Keratinocyte (primary cell): Measurements from ENCODE around the gene ACOT4. TPM values are rescaled to one million over a fixed set of nuclear protein-coding genes. Genes with fewer than 3 reads are reported as not detected.

Source experiments
- DNase-seq: peaks from one replicate; pipeline ENCODE4 v3.0.0-alpha.2; 2011; ENCODE audit warnings: low read depth, missing footprints, low spot score
- FAIRE-seq: peaks from 2 replicates; lab custom pipeline; 2011; peaks lifted over from hg19 to GRCh38; lab: Jason Lieb, UNC
- H2AFZ ChIP-seq: 2 replicates; pipeline ENCODE4 v1.6.0; 2012; ENCODE audit warnings: low read length, control low read depth, inconsistent platforms; ENCODE audit not compliant: control insufficient read depth
- H3K27ac ChIP-seq: 2 replicates; pipeline ENCODE4 v1.5.1; 2011; ENCODE audit warnings: low read length; ENCODE audit not compliant: control insufficient read depth, insufficient read depth
- H3K27me3 ChIP-seq: 3 replicates; pipeline ENCODE4 v1.6.0; 2011; ENCODE audit warnings: low read length; ENCODE audit not compliant: control insufficient read depth, insufficient read depth; ENCODE audit errors: extremely low read depth
- H3K36me3 ChIP-seq, 2 experiments: 2 replicates in 1 of 2; 3 replicates in 1 of 2; pipeline ENCODE4 v1.5.1; 2011; ENCODE audit warnings: low read length in 2 of 2, mild to moderate bottlenecking in 1 of 2; ENCODE audit not compliant: control insufficient read depth in 2 of 2, insufficient read depth in 2 of 2; ENCODE audit errors: extremely low read depth in 1 of 2
- H3K4me1 ChIP-seq: 3 replicates; pipeline ENCODE4 v1.5.1; 2011; ENCODE audit warnings: low read length; ENCODE audit not compliant: control insufficient read depth, insufficient read depth; ENCODE audit errors: extremely low read depth
- H3K4me2 ChIP-seq: 3 replicates; pipeline ENCODE4 v1.6.0; 2011; ENCODE audit warnings: low read depth, low read length; ENCODE audit not compliant: control insufficient read depth, insufficient read depth; ENCODE audit errors: extremely low read depth
- H3K4me3 ChIP-seq, 3 experiments: fragments of 200-600 bp in 1 of 3; sonication (generic) in 1 of 3; 2 replicates in 2 of 3; 3 replicates in 1 of 3; pipeline ENCODE4 v1.5.1; 2011 to 2016; ENCODE audit warnings: low read length in 3 of 3, mild to moderate bottlenecking in 3 of 3, control low read depth in 2 of 3, inconsistent platforms in 1 of 3, low read depth in 1 of 3, mixed read lengths in 1 of 3, mixed run types in 1 of 3, moderate library complexity in 1 of 3; ENCODE audit not compliant: control insufficient read depth in 2 of 3, insufficient read depth in 2 of 3; ENCODE audit errors: extremely low read depth in 1 of 3
- H3K79me2 ChIP-seq: 2 replicates; pipeline ENCODE4 v1.6.0; 2012; ENCODE audit warnings: low read length; ENCODE audit not compliant: control insufficient read depth, insufficient read depth
- H3K9ac ChIP-seq: 3 replicates; pipeline ENCODE4 v1.6.0; 2011; ENCODE audit warnings: low read length; ENCODE audit not compliant: control insufficient read depth, insufficient read depth; ENCODE audit errors: extremely low read depth
- H3K9me1 ChIP-seq: 3 replicates; pipeline ENCODE4 v1.6.0; 2011; ENCODE audit warnings: low read length; ENCODE audit not compliant: control insufficient read depth, insufficient read depth; ENCODE audit errors: extremely low read depth
- H3K9me3 ChIP-seq: 2 replicates; pipeline ENCODE4 v1.5.1; 2012; ENCODE audit warnings: low read depth, low read length; ENCODE audit not compliant: control insufficient read depth
- H4K20me1 ChIP-seq: 3 replicates; pipeline ENCODE4 v1.6.0; 2011; ENCODE audit warnings: low read length; ENCODE audit not compliant: control insufficient read depth, insufficient read depth; ENCODE audit errors: extremely low read depth
- CTCF ChIP-seq, 3 experiments: IDR thresholded peaks in 1 of 3; conservative IDR thresholded peaks in 1 of 3; optimal IDR thresholded peaks in 1 of 3; 2 replicates in 2 of 3; 3 replicates in 1 of 3; pipeline versions ENCODE3 to v1.5.1; 2011; ENCODE audit warnings: low read length in 3 of 3, mild to moderate bottlenecking in 3 of 3, moderate library complexity in 2 of 3, control low read depth in 1 of 3, inconsistent platforms in 1 of 3; ENCODE audit not compliant: insufficient read depth in 2 of 3; ENCODE audit errors: extremely low read depth in 1 of 3
- EZH2 ChIP-seq: IDR thresholded peaks from one replicate; pipeline ENCODE4 v1.6.1; 2012; ENCODE audit warnings: inconsistent platforms, mild to moderate bottlenecking, low read length, moderate library complexity
- dilution Hi-C: fragments of 300-500 bp; cut with MboI; formaldehyde crosslinking; loops from one replicate; pipeline ENCODE4 v1.7.0; 2020; ENCODE audit warnings: low sequenced_read_pairs; ENCODE audit not compliant: extremely low pct_ligation_motif_present
- polyA plus RNA-seq, 5 experiments: library from polyadenylated mRNA; depleted of rRNA in 3 of 5; stranded (reverse) in 3 of 5; stranded (forward) in 1 of 5; unstranded in 1 of 5; fragments of >200 nt; gene quantifications; 1 replicate in 1 of 5; 2 replicates in 3 of 5; 3 replicates in 1 of 5; pipeline versions ENCODE4 v1.2.1 to v1.2.3, GENCODE V29; 2011 to 2012; ENCODE audit warnings: missing spikeins in 2 of 5, low read depth in 1 of 5, low replicate concordance in 1 of 5

The ACOT4 gene
- polyA plus RNA-seq, 1 donor (not counting 4 experiments of a cell fraction or from before 2014, with no cell fraction given) = 0.29 TPM

GRCh38 chr14:73594491-73594890, 2.8 kb downstream of the ACOT4 start:
- no peak for FAIRE-seq
- H3K4me3 ChIP-seq = no peak overlapping the region
- H3K79me2 ChIP-seq = no peaks in the 10 kb centered on the region
- no peaks in the 10 kb centered on the region for H3K9me3 ChIP-seq
- dilution Hi-C loops = no loop called here
- H3K4me2 ChIP-seq = no peak overlapping the region
- H3K9me1 ChIP-seq = no peaks in the 10 kb centered on the region
- H3K4me1 ChIP-seq = peaks cover 3% of the 10 kb centered on the region
- no peaks in the 10 kb centered on the region for H3K36me3 ChIP-seq
- no peak overlapping the region for H3K9ac ChIP-seq
- H4K20me1 ChIP-seq = no peaks in the 10 kb centered on the region
- no peak overlapping the region for H2AFZ ChIP-seq
- TF ChIP-seq EZH2 (no peak), CTCF (optimal IDR thresholded peaks at IDR 0.05 in 1 of 3, IDR thresholded peaks at IDR 0.05 in 1 of 3, conservative IDR thresholded peaks at IDR 0.05 in 1 of 3; ENCODE audit: extremely low read depth in 1 of 3, insufficient read depth in 2 of 3, low read length in 3 of 3) (no peak)
- DNase-seq = no peak
- no peak overlapping the region for H3K27ac ChIP-seq
- H3K27me3 ChIP-seq = no peaks in the 10 kb centered on the region

- DNase-seq = no peak
- no peak overlapping the region for H3K27ac ChIP-seq
- no peaks in the 10 kb centered on the region for H3K27me3 ChIP-seq
- no peak overlapping the region for H3K9ac ChIP-seq
- H3K36me3 ChIP-seq = no peaks in the 10 kb centered on the region
- H3K79me2 ChIP-seq = no peaks in the 10 kb centered on the region
- H3K4me1 ChIP-seq = peaks cover 12% of the 10 kb centered on the region
- no peak overlapping the region for H3K4me2 ChIP-seq
- no peaks in the 10 kb centered on the region for H3K9me1 ChIP-seq
- FAIRE-seq = no peak
- no peak overlapping the region for H2AFZ ChIP-seq
- no peak overlapping the region for H3K4me3 ChIP-seq
- no peaks in the 10 kb centered on the region for H4K20me1 ChIP-seq
- dilution Hi-C loops = no loop called here
- TF ChIP-seq CTCF (optimal IDR thresholded peaks at IDR 0.05 in 1 of 3, IDR thresholded peaks at IDR 0.05 in 1 of 3, conservative IDR thresholded peaks at IDR 0.05 in 1 of 3; ENCODE audit: extremely low read depth in 1 of 3, insufficient read depth in 2 of 3, low read length in 3 of 3) (no peak), EZH2 (no peak)
- no peaks in the 10 kb centered on the region for H3K9me3 ChIP-seq
Observed at GRCh38 chr14:73599499-73599898, 7.8 kb downstream of the ACOT4 start.
